HEK293 (cell line): ENCODE results near the gene LARGE1.
"Not testable (repeated sequence)": the region's sequence is repeated elsewhere in the genome, so short reads cannot be mapped to it uniquely, and the experiment has no call there.

Experiments
- CTCF ChIA-PET: fragments of 350-600 bp; formaldehyde crosslinking; extraction: SDS; loops from one replicate; lab custom pipeline; 2021; ENCODE audit warnings: antibody characterized with exemption; lab: Yijun Ruan, JAX
- POLR2A ChIA-PET: fragments of 300-600 bp; formaldehyde crosslinking; extraction: SDS; loops from one replicate; lab custom pipeline; 2020; ENCODE audit warnings: antibody characterized with exemption, inconsistent platforms; lab: Yijun Ruan, JAX
- H3K27ac ChIP-seq: fragments of 200-500 bp; sonication (Bioruptor generic); 2 replicates; pipeline ENCODE4 v1.5.1; 2014; ENCODE audit warnings: low read depth, low read length, control low read depth, inconsistent platforms; ENCODE audit errors: extremely low read depth
- H3K36me3 ChIP-seq, 2 experiments: fragments of 200-500 bp in 1 of 2; sonication (Bioruptor generic) in 1 of 2; 1 replicate in 1 of 2; 2 replicates in 1 of 2; pipeline ENCODE4 v1.5.1; 2014 to 2017; ENCODE audit warnings: inconsistent platforms in 2 of 2, low read length in 2 of 2; ENCODE audit not compliant: control insufficient read depth in 2 of 2, insufficient read depth in 1 of 2
- H3K4me1 ChIP-seq: fragments of 200-500 bp; sonication (Bioruptor generic); 2 replicates; pipeline ENCODE4 v1.5.1; 2014; ENCODE audit warnings: mild to moderate bottlenecking, low read length, inconsistent platforms; ENCODE audit not compliant: control insufficient read depth, insufficient read depth
- H3K4me3 ChIP-seq: 2 replicates; pipeline ENCODE4 v1.5.1; 2011; ENCODE audit warnings: low read depth, mild to moderate bottlenecking, control low read depth, low read length, moderate library complexity
- H3K9me3 ChIP-seq: fragments of 200-500 bp; sonication (Bioruptor generic); 2 replicates; pipeline ENCODE4 v1.5.1; 2014; ENCODE audit warnings: low read depth, low read length, inconsistent platforms; ENCODE audit not compliant: control insufficient read depth, insufficient read depth
- GLI2 ChIP-seq: fragments of 450-650 bp; formaldehyde crosslinking; IDR thresholded peaks from 2 replicates; pipeline ENCODE4; 2017; ENCODE audit warnings: missing biosample characterization, missing genetic modification characterization, low read depth, borderline replicate concordance
- KLF9 ChIP-seq: fragments of 450-650 bp; formaldehyde crosslinking; IDR thresholded peaks from 2 replicates; pipeline ENCODE4 v1.5.1; 2016; ENCODE audit warnings: missing biosample characterization, missing genetic modification characterization, low read depth
- ZBTB48 ChIP-seq: fragments of 450-650 bp; formaldehyde crosslinking; IDR thresholded peaks from 2 replicates; pipeline ENCODE4 v1.5.1; 2016; ENCODE audit warnings: missing biosample characterization, missing genetic modification characterization
- ZFP69B ChIP-seq: fragments of 450-650 bp; formaldehyde crosslinking; IDR thresholded peaks from 2 replicates; pipeline ENCODE4 v1.5.1; 2016; ENCODE audit warnings: missing biosample characterization, missing genetic modification characterization
- ZNF146 ChIP-seq: fragments of 450-650 bp; formaldehyde crosslinking; IDR thresholded peaks from 2 replicates; pipeline ENCODE4 v1.5.1; 2016; ENCODE audit warnings: missing biosample characterization, missing genetic modification characterization
- ZNF19 ChIP-seq: fragments of 450-650 bp; formaldehyde crosslinking; IDR thresholded peaks from 2 replicates; pipeline ENCODE4; 2016; ENCODE audit warnings: missing biosample characterization, missing genetic modification characterization, low read depth
- ZNF214 ChIP-seq: fragments of 450-650 bp; formaldehyde crosslinking; IDR thresholded peaks from 2 replicates; pipeline ENCODE4 v1.5.1; 2017; ENCODE audit warnings: missing biosample characterization, mild to moderate bottlenecking, missing genetic modification characterization, borderline replicate concordance
- ZNF239 ChIP-seq: fragments of 450-650 bp; formaldehyde crosslinking; IDR thresholded peaks from 2 replicates; pipeline ENCODE4 v1.5.1; 2016; ENCODE audit warnings: missing biosample characterization, missing genetic modification characterization
- ZNF544 ChIP-seq: fragments of 450-650 bp; formaldehyde crosslinking; IDR thresholded peaks from 2 replicates; pipeline ENCODE4 v1.5.0; 2017; ENCODE audit warnings: missing biosample characterization, missing genetic modification characterization
- ZNF548 ChIP-seq: fragments of 450-650 bp; formaldehyde crosslinking; IDR thresholded peaks from 2 replicates; pipeline ENCODE4 v1.5.1; 2016; ENCODE audit warnings: missing biosample characterization, missing genetic modification characterization
- ZNF555 ChIP-seq: fragments of 450-650 bp; formaldehyde crosslinking; conservative IDR thresholded peaks from 2 replicates; pipeline ENCODE4 v1.5.1; 2017; ENCODE audit warnings: missing biosample characterization, mild to moderate bottlenecking, missing genetic modification characterization, inconsistent platforms
- ZNF561 ChIP-seq: fragments of 450-650 bp; IDR thresholded peaks from 2 replicates; pipeline ENCODE4 v1.5.1; 2018; ENCODE audit warnings: missing biosample characterization, missing genetic modification characterization, borderline replicate concordance
- ZNF747 ChIP-seq: fragments of 450-650 bp; formaldehyde crosslinking; IDR thresholded peaks from 2 replicates; pipeline ENCODE4 v1.5.1; 2016; ENCODE audit warnings: missing biosample characterization, missing genetic modification characterization
- ZNF776 ChIP-seq: fragments of 450-650 bp; formaldehyde crosslinking; IDR thresholded peaks from 2 replicates; pipeline ENCODE4 v1.5.0; 2017; ENCODE audit warnings: missing biosample characterization, missing genetic modification characterization, borderline replicate concordance
- ZNF792 ChIP-seq: fragments of 450-650 bp; formaldehyde crosslinking; IDR thresholded peaks from 2 replicates; pipeline ENCODE4 v1.5.1; 2016; ENCODE audit warnings: missing biosample characterization, missing genetic modification characterization
- TF ChIP-seq, protein P1 (sequence below): fragments of 450-650 bp; formaldehyde crosslinking; IDR thresholded peaks from 2 replicates; pipeline ENCODE4 v1.5.1; 2016; ENCODE audit warnings: missing biosample characterization, missing genetic modification characterization
- TF ChIP-seq, protein P2 (sequence below): fragments of 450-650 bp; formaldehyde crosslinking; conservative IDR thresholded peaks from 2 replicates; pipeline ENCODE4 v1.5.1; 2016; ENCODE audit warnings: low read depth, missing biosample characterization, missing genetic modification characterization
- TF ChIP-seq, protein P3 (sequence below): fragments of 450-650 bp; formaldehyde crosslinking; IDR thresholded peaks from 2 replicates; pipeline ENCODE4 v1.5.1; 2017; ENCODE audit warnings: missing biosample characterization, missing genetic modification characterization
- TF ChIP-seq, protein P4 (sequence below): fragments of 450-650 bp; formaldehyde crosslinking; IDR thresholded peaks from 2 replicates; pipeline ENCODE4 v1.5.1; 2016; ENCODE audit warnings: missing biosample characterization, missing genetic modification characterization

LARGE1 gene

DNA sequence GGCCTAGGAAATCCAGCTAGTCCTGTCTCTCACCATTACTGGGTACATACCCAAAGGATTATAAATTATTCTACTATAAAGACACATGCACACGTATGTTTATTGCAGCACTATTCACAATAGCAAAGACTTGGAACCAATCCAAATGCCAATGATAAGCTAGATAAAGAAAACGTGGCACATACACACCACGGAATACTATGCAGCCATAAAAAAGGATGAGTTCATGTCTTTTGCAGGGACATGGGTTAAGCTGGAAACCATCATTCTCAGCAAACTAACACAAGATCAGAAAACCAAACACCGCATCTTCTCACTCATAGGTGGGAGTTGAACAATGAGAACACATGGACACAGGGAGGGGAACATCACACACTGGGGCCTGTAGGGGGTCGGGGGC, 61.6 kb downstream of the LARGE1 start:
- H3K4me3 ChIP-seq, POLR2A ChIA-PET, H3K36me3 ChIP-seq, H3K9me3 ChIP-seq, H3K4me1 ChIP-seq, H3K27ac ChIP-seq: not testable (repeated sequence)
- CTCF ChIA-PET, result interaction anchor here (0.7 kb wide), 1 partner anchor 305 kb away, joined by 3 read pairs; no protein-coding TSS in a partner anchor
- TF ChIP-seq ZNF146 (tag by site-specific recombination), result peak; percentile 91
- TF ChIP-seq, protein P1, sequence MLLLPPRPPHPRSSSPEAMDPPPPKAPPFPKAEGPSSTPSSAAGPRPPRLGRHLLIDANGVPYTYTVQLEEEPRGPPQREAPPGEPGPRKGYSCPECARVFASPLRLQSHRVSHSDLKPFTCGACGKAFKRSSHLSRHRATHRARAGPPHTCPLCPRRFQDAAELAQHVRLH (tag by site-specific recombination), result 0 out of 2 replicates have a peak, but pooled peaks have one; percentile 31

DNA sequence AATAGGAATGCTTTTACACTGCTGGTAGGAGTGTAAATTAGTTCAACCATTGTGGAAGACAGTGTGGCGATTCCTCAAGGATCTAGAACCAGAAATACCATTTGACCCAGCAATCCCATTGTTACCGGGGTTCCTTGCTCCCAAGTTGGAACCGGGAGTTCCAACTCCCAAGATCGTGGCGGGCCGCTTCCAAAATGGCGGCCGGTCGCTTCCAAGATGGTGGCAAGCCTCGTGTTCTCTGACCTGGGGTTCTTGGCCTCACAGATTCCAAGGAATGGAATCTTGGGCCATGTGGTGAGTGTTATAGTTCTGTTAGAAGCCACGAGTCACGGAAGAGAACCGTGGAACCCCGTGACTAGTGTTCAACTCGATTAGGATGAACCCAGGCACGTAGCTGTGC, 62.5 kb downstream of the LARGE1 start:
- POLR2A ChIA-PET, CTCF ChIA-PET, H3K4me3 ChIP-seq, H3K27ac ChIP-seq, H3K36me3 ChIP-seq, H3K4me1 ChIP-seq, H3K9me3 ChIP-seq: not testable (repeated sequence)

DNA sequence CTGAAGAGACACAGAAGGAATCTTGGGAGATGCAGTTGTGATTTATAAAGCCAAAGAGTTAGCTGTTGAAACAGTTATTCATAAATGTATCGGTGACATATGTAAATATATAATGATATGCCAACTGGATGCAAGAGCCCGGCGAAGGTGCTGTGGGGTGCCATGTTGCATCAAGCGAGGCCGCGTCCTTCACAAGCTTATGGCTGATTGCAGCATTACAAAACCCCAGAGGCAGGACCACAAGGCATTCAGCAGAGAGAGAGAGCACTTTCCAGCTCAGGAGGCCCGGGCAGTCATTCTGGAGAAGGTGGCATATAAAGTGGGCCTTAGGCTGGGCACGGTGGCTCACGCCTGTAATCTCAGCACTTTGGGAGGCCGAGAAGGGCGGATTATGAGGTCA, 65.6 kb downstream of the LARGE1 start:
- POLR2A ChIA-PET, result no interaction called here
- H3K27ac ChIP-seq, result no peak overlapping the region

More for the DNA sequence above, 65.6 kb downstream of the LARGE1 start:
- Histone ChIP-seq H3K9me3 (no peaks in the 10 kb centered on the region), H3K36me3 (no peaks in the 10 kb centered on the region), H3K4me3 (no peak overlapping the region), H3K4me1 (peaks cover 15% of the 10 kb centered on the region)
- CTCF ChIA-PET, result interaction anchor here (0.6 kb wide), 1 partner anchor 43 kb away, joined by 4 read pairs; no protein-coding TSS in a partner anchor
- TF ChIP-seq ZNF561 (tag by site-specific recombination) (no peak), ZBTB48 (tag by site-specific recombination) (no peak), KLF9 (no peak), ZNF239 (tag by site-specific recombination) (no peak), ZNF19 (tag by site-specific recombination) (no peak), ZFP69B (tag by site-specific recombination) (no peak), GLI2 (tag by site-specific recombination) (no peak), ZNF555 (tag by site-specific recombination) (no peak), ZNF792 (no peak), ZNF776 (tag by site-specific recombination) (no peak), ZNF548 (tag by site-specific recombination) (no peak), ZNF214 (tag by site-specific recombination) (no peak), ZNF747 (tag by site-specific recombination) (no peak), ZNF544 (tag by site-specific recombination) (no peak)
- TF ChIP-seq, protein P2, sequence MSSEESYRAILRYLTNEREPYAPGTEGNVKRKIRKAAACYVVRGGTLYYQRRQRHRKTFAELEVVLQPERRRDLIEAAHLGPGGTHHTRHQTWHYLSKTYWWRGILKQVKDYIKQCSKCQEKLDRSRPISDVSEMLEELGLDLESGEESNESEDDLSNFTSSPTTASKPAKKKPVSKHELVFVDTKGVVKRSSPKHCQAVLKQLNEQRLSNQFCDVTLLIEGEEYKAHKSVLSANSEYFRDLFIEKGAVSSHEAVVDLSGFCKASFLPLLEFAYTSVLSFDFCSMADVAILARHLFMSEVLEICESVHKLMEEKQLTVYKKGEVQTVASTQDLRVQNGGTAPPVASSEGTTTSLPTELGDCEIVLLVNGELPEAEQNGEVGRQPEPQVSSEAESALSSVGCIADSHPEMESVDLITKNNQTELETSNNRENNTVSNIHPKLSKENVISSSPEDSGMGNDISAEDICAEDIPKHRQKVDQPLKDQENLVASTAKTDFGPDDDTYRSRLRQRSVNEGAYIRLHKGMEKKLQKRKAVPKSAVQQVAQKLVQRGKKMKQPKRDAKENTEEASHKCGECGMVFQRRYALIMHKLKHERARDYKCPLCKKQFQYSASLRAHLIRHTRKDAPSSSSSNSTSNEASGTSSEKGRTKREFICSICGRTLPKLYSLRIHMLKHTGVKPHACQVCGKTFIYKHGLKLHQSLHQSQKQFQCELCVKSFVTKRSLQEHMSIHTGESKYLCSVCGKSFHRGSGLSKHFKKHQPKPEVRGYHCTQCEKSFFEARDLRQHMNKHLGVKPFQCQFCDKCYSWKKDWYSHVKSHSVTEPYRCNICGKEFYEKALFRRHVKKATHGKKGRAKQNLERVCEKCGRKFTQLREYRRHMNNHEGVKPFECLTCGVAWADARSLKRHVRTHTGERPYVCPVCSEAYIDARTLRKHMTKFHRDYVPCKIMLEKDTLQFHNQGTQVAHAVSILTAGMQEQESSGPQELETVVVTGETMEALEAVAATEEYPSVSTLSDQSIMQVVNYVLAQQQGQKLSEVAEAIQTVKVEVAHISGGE, result no peak
- TF ChIP-seq, protein P3, sequence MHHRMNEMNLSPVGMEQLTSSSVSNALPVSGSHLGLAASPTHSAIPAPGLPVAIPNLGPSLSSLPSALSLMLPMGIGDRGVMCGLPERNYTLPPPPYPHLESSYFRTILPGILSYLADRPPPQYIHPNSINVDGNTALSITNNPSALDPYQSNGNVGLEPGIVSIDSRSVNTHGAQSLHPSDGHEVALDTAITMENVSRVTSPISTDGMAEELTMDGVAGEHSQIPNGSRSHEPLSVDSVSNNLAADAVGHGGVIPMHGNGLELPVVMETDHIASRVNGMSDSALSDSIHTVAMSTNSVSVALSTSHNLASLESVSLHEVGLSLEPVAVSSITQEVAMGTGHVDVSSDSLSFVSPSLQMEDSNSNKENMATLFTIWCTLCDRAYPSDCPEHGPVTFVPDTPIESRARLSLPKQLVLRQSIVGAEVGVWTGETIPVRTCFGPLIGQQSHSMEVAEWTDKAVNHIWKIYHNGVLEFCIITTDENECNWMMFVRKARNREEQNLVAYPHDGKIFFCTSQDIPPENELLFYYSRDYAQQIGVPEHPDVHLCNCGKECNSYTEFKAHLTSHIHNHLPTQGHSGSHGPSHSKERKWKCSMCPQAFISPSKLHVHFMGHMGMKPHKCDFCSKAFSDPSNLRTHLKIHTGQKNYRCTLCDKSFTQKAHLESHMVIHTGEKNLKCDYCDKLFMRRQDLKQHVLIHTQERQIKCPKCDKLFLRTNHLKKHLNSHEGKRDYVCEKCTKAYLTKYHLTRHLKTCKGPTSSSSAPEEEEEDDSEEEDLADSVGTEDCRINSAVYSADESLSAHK (tag by site-specific recombination), result no peak
- TF ChIP-seq, protein P4, sequence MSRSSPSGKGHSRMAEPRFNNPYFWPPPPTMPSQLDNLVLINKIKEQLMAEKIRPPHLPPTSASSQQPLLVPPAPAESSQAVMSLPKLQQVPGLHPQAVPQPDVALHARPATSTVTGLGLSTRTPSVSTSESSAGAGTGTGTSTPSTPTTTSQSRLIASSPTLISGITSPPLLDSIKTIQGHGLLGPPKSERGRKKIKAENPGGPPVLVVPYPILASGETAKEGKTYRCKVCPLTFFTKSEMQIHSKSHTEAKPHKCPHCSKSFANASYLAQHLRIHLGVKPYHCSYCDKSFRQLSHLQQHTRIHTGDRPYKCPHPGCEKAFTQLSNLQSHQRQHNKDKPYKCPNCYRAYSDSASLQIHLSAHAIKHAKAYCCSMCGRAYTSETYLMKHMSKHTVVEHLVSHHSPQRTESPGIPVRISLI (tag by site-specific recombination), result no peak
